Tongue (tissue), 3 donors: ENCODE results near the gene SFN. TPM values are rescaled to one million over a fixed set of nuclear protein-coding genes. Genes with fewer than 3 reads are reported as not detected.

Source experiments
- DNase-seq: peaks from one replicate; pipeline ENCODE4 v3.0.0-alpha.2; 2015
- small RNA-seq: library from RNA; depleted of rRNA; stranded (forward); fragments of <200 nt; gene quantifications from one replicate; pipeline ENCODE3, GENCODE V24; 2014; ENCODE audit warnings: low replicate concordance
- total RNA-seq: library from RNA; depleted of rRNA; stranded (reverse); fragments of >200 nt; gene quantifications from one replicate; pipeline ENCODE4 v1.2.3, GENCODE V29; 2014

Gene SFN
- total RNA-seq, 1 donor from 2014 or later: 66.7 TPM

GRCh38 chr1:26913389-26913753 lies 50.4 kb downstream of the SFN start:
- no peak for DNase-seq

Small RNAs within 50 kb of the gene (small RNA-seq; reads per million reads assigned to genes)
- not detected for gene RN7SL165P

Other genes starting within 250 kb of the SFN start
- gene ARID1A, start 167.1 kb upstream of the SFN start, total RNA-seq: 38.7 TPM
- 8.8 TPM for gene PIGV, start 75.2 kb upstream of the SFN start, total RNA-seq
- gene ZDHHC18, start 36.5 kb upstream of the SFN start, total RNA-seq: 8.2 TPM
- gene GPN2, start 27.1 kb downstream of the SFN start, total RNA-seq: 10.2 TPM
- 10.5 TPM for gene GPATCH3, start 37.3 kb downstream of the SFN start, total RNA-seq
- not detected for gene NR0B2, start 50.8 kb downstream of the SFN start, total RNA-seq
- 30.1 TPM for gene NUDC, start 58.6 kb downstream of the SFN start, total RNA-seq
- 2.3 TPM for gene KDF1, start 97.3 kb downstream of the SFN start, total RNA-seq
- 4.5 TPM for gene TRNP1, start 130.5 kb downstream of the SFN start, total RNA-seq
- 4.2 TPM for gene TENT5B, start 149.7 kb downstream of the SFN start, total RNA-seq